CD4-positive, CD25-positive, alpha-beta regulatory T cell (primary cell): ENCODE measurements around the gene IL27RA. TPM values are rescaled to one million over a fixed set of nuclear protein-coding genes. Genes with fewer than 3 reads are reported as not detected.
"Not testable (repeated sequence)": the region's sequence is repeated elsewhere in the genome, so short reads cannot be mapped to it uniquely, and the experiment has no call there.

Experiments used
- ATAC-seq, 2 donors: fragments of 150-1000 bp; cut with Tn5 transposase; one replicate each; pipeline ENCODE4 v1.10.0; 2021; ENCODE audit warnings: low read depth in 2 of 2, moderate number of reproducible peaks in 2 of 2, moderate library complexity in 1 of 2
- DNase-seq, 3 donors: peaks; one replicate each; pipeline versions ENCODE4 v3.0.0 to v3.0.0-alpha.2; 2012 to 2022; ENCODE audit warnings: mixed read lengths in 1 of 3
- H3K27ac ChIP-seq: one replicate; pipeline ENCODE4 v1.7.0; 2013; ENCODE audit warnings: mild to moderate bottlenecking, low read length; ENCODE audit not compliant: insufficient read depth, poor library complexity, severe bottlenecking
- H3K27me3 ChIP-seq: one replicate; pipeline ENCODE4 v1.7.0; 2013; ENCODE audit warnings: low read length; ENCODE audit not compliant: control insufficient read depth, insufficient read depth
- H3K36me3 ChIP-seq: one replicate; pipeline ENCODE4 v1.7.0; 2013; ENCODE audit warnings: mild to moderate bottlenecking, low read length, moderate library complexity; ENCODE audit not compliant: control insufficient read depth, insufficient read depth
- H3K4me1 ChIP-seq: 2 replicates; pipeline ENCODE4 v1.7.0; 2013; ENCODE audit warnings: mild to moderate bottlenecking, low read length; ENCODE audit not compliant: insufficient read depth, control insufficient read depth, poor library complexity, severe bottlenecking
- H3K4me3 ChIP-seq: one replicate; pipeline ENCODE4 v1.7.0; 2013; ENCODE audit warnings: low read depth, mild to moderate bottlenecking, low read length, moderate library complexity
- H3K9me3 ChIP-seq, 2 experiments: 1 replicate in 1 of 2; 2 replicates in 1 of 2; pipeline ENCODE4 v1.7.0; 2013; ENCODE audit warnings: low read length in 2 of 2, mild to moderate bottlenecking in 1 of 2, moderate library complexity in 1 of 2; ENCODE audit not compliant: control insufficient read depth in 2 of 2
- H3K27ac Mint-ChIP-seq, 3 donors: one replicate each; pipeline ENCODE4 v1.8.0; 2020 to 2022; ENCODE audit warnings: mild to moderate bottlenecking in 3 of 3, mixed read lengths in 3 of 3, moderate library complexity in 2 of 3
- H3K27me3 Mint-ChIP-seq: one replicate; pipeline ENCODE4 v1.8.0; 2022; ENCODE audit warnings: mild to moderate bottlenecking, mixed read lengths
- H3K36me3 Mint-ChIP-seq: one replicate; pipeline ENCODE4 v1.8.0; 2020; ENCODE audit warnings: mixed read lengths
- H3K4me1 Mint-ChIP-seq, 4 donors: one replicate each; pipeline ENCODE4 v1.8.0; 2020 to 2022; ENCODE audit warnings: mixed read lengths in 4 of 4, mild to moderate bottlenecking in 1 of 4
- H3K4me3 Mint-ChIP-seq, 4 donors: one replicate each; pipeline ENCODE4 v1.8.0; 2020 to 2022; ENCODE audit warnings: mild to moderate bottlenecking in 4 of 4, mixed read lengths in 4 of 4, moderate library complexity in 3 of 4
- H3K9me3 Mint-ChIP-seq, 7 donors: one replicate each; pipeline ENCODE4 v1.8.0; 2020 to 2022; ENCODE audit warnings: mixed read lengths in 7 of 7, mild to moderate bottlenecking in 3 of 7, moderate library complexity in 2 of 7
- polyA plus RNA-seq, 4 donors: library from polyadenylated mRNA; unstranded; fragments of 300-500 nt; fragmentation: Illumina TruSeq; gene quantifications; one replicate each; pipeline ENCODE4 v1.2.3, GENCODE V29; 2021
- total RNA-seq: library from RNA; stranded (reverse); gene quantifications from one replicate; pipeline ENCODE4 v1.2.3, GENCODE V29; 2022

IL27RA gene
- total and polyA plus RNA-seq, 5 donors from 2014 or later = 51.9 to 78.4 (median 73.5) TPM

DNA sequence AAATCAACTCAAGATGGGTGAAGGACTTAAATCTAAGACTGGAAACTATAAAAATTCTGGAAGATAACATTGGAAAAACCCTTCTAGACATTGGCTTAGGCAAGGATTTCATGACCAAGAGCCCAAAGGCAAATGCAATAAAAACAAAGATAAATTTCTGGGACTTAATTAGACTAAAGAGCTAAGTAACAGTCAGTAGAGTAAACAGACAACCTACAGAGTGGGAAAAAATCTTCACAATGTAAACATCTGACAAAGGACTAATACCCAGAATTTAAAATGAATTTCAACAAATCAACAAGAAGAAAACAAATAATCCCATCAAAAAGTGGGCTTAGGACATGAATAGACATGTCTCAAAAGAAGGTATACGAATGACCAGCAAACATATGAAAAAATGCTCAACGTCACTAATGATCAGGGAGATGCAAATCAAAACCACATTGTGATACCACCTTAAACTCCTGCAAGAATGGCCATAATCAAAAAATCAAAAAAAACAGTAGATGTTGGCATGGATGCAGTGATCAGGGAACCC lies 19.1 kb upstream of the IL27RA start:
- Histone ChIP-seq H3K27ac (no peak overlapping the region), H3K4me1 (peaks cover 4% of the 10 kb centered on the region), H3K36me3 (no peaks in the 10 kb centered on the region), H3K9me3 (no peaks in the 10 kb centered on the region), H3K4me3 (no peak overlapping the region), H3K27me3 (no peaks in the 10 kb centered on the region)
- Mint-ChIP-seq H3K36me3 (no peaks in the 10 kb centered on the region), H3K9me3 (no peaks in the 10 kb centered on the region), H3K4me1 (peaks cover 0 to 8% (median 3%) of the 10 kb centered on the region in 4 donors), H3K27me3 (no peaks in the 10 kb centered on the region), H3K27ac (no peak overlapping the region), H3K4me3 (peak overlapping the region in 1 of 4 donors; percentile 24)
- ATAC-seq (no peak), DNase-seq (no peak)

DNA sequence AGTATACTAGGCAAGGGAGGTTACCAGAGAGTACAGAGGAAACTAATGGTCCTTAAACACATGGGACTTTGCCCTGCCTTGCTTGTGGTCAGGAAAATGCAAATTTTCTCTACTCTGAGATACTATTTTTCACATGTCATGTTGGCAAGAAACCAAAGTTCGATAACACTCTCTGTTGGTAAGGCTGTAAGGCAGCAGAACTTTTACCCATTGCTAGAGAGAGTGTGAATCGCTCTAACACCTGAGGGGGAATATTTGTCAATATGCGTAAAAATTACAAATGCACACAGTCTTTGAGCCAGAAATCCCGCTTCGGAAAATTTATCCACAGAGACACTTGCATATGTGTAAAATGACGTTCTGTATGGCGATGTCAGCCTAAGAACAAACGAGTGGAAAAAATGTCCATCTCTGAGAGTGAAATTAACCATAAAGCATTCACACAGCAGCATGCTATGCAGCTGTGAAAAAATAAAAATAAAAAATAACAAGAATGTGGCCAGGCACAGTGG lies 16.0 kb upstream of the IL27RA start:
- no peaks in the 10 kb centered on the region for H3K9me3 Mint-ChIP-seq
- Histone ChIP-seq H3K36me3 (no peaks in the 10 kb centered on the region), H3K4me3 (no peak overlapping the region), H3K4me1 (peaks cover 4% of the 10 kb centered on the region), H3K27ac (no peak overlapping the region), H3K27me3 (no peaks in the 10 kb centered on the region), H3K9me3 (no peaks in the 10 kb centered on the region)
- peak overlapping the region in 1 of 3 donors; percentile 32 for H3K27ac Mint-ChIP-seq
- no peaks in the 10 kb centered on the region for H3K36me3 Mint-ChIP-seq
- H3K4me3 Mint-ChIP-seq = no peak overlapping the region
- H3K27me3 Mint-ChIP-seq = no peaks in the 10 kb centered on the region
- DNase-seq (peak in 1 of 3 donors; percentile 34), ATAC-seq (no peak)
- H3K4me1 Mint-ChIP-seq = peaks cover 0 to 11% (median 3%) of the 10 kb centered on the region in 4 donors

DNA sequence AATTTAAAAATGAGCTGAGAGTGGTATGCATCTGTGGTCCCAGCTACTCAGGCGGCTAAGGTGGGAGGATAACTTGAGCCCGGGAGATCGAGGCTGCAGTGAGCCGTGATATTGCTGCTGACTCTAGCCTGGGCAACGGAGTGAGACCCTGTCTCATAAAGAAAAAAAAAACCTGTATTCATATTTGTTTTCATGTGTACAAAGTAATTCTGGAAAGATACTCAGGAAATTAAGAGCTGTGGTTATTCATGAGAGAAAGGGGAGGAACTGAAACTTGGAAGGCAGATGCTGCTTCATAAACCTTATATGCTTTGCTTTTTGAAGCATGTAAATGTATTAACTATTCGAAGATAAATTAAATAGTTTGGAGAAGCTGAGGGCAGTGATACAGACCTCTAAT lies 12.5 kb upstream of the IL27RA start:
- no peaks in the 10 kb centered on the region for H3K36me3 Mint-ChIP-seq
- no peak overlapping the region for H3K4me3 ChIP-seq
- H3K9me3 ChIP-seq = no peaks in the 10 kb centered on the region
- no peak for DNase-seq
- no peaks in the 10 kb centered on the region for H3K36me3 ChIP-seq
- peak overlapping the region in 1 of 3 donors; percentile 38 for H3K27ac Mint-ChIP-seq
- ATAC-seq = no peak
- H3K4me1 Mint-ChIP-seq = peaks cover 0 to 13% (median 3%) of the 10 kb centered on the region in 4 donors
- peaks cover 4% of the 10 kb centered on the region for H3K4me1 ChIP-seq
- H3K27me3 Mint-ChIP-seq = no peaks in the 10 kb centered on the region
- H3K27ac ChIP-seq = no peak overlapping the region
- no peaks in the 10 kb centered on the region for H3K27me3 ChIP-seq
- H3K9me3 Mint-ChIP-seq = no peaks in the 10 kb centered on the region
- no peak overlapping the region for H3K4me3 Mint-ChIP-seq

DNA sequence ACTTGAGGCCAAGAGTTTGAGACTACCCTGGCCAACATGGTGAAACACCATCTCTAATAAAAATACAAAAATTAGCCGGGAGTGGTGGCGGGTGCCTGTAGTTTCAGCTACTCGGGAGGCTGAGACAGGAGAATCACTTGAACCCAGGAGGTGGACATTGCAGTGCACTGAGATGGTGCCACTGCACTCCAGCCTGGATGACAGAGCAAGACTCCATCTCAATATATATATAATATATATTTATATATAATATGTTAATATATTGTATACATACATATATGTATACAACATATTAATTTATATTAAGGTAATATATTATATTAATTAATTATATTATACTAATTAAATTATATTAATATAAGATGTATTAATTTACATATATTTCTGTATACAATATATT lies 11.8 kb upstream of the IL27RA start:
- H3K27me3 Mint-ChIP-seq, H3K36me3 ChIP-seq, H3K4me1 Mint-ChIP-seq, H3K9me3 ChIP-seq, H3K4me3 Mint-ChIP-seq, H3K27ac Mint-ChIP-seq, H3K4me3 ChIP-seq, H3K9me3 Mint-ChIP-seq, ATAC-seq, H3K27me3 ChIP-seq, H3K4me1 ChIP-seq, DNase-seq, H3K36me3 Mint-ChIP-seq, H3K27ac ChIP-seq: not testable (repeated sequence)

DNA sequence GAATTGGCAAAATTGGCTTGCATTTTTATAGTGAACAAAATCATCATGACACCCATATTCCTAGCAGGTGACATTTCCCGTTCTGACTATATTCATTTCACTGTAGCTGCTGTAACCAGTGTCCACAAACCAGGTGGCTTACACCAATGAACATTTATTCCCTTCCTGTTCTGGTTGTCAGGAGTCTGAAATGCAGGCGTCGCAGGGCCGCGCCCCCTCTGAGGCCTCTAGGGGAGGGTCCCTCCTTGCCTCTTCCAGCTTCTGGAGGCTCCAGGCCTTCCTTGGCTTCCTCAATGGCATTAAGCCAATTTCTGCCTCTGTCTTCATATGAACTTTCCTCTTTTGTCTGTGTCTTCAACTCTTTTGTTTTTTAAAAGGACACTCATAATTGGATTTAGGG lies 10.1 kb upstream of the IL27RA start:
- Mint-ChIP-seq H3K4me3 (no peak overlapping the region), H3K36me3 (no peaks in the 10 kb centered on the region), H3K4me1 (peaks cover 0 to 8% (median 0%) of the 10 kb centered on the region in 4 donors), H3K27ac (peak overlapping the region in 1 of 3 donors; percentile 42), H3K9me3 (no peaks in the 10 kb centered on the region), H3K27me3 (peaks cover 5% of the 10 kb centered on the region)
- Histone ChIP-seq H3K27me3 (no peaks in the 10 kb centered on the region), H3K4me3 (no peak overlapping the region), H3K4me1 (no peaks in the 10 kb centered on the region), H3K27ac (no peak overlapping the region), H3K9me3 (no peaks in the 10 kb centered on the region), H3K36me3 (no peaks in the 10 kb centered on the region)
- no peak for ATAC-seq
- DNase-seq = no peak

DNA sequence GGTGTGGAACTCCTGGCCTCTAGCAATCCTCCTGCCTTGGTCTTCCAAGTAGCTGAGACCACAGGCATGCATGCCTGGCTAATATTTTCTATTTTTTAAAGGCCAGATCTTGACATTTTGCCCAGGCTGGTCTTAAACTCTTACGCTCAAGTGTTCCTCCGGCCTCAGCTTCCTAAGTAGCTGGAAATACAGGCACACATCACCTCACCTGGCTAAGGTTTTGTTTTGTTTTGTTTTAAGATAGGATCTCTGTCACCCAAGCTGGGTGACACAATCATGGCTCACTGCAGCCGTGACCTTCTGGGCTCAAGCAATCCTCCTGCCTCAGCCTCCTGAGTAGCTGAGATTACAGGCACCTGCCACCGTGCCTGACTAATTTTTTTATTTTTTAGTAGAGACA lies 9.1 kb upstream of the IL27RA start:
- no peaks in the 10 kb centered on the region for H3K36me3 Mint-ChIP-seq
- no peak overlapping the region for H3K27ac Mint-ChIP-seq
- H3K9me3 ChIP-seq = no peaks in the 10 kb centered on the region
- peaks cover 0 to 8% (median 0%) of the 10 kb centered on the region in 4 donors for H3K4me1 Mint-ChIP-seq
- H3K27ac ChIP-seq = no peak overlapping the region
- DNase-seq (no peak), ATAC-seq (no peak)
- no peak overlapping the region for H3K4me3 ChIP-seq
- H3K36me3 ChIP-seq = no peaks in the 10 kb centered on the region
- H3K27me3 Mint-ChIP-seq = peaks cover 5% of the 10 kb centered on the region
- H3K4me3 Mint-ChIP-seq = no peak overlapping the region
- H3K9me3 Mint-ChIP-seq = no peaks in the 10 kb centered on the region
- no peaks in the 10 kb centered on the region for H3K27me3 ChIP-seq
- no peaks in the 10 kb centered on the region for H3K4me1 ChIP-seq

DNA sequence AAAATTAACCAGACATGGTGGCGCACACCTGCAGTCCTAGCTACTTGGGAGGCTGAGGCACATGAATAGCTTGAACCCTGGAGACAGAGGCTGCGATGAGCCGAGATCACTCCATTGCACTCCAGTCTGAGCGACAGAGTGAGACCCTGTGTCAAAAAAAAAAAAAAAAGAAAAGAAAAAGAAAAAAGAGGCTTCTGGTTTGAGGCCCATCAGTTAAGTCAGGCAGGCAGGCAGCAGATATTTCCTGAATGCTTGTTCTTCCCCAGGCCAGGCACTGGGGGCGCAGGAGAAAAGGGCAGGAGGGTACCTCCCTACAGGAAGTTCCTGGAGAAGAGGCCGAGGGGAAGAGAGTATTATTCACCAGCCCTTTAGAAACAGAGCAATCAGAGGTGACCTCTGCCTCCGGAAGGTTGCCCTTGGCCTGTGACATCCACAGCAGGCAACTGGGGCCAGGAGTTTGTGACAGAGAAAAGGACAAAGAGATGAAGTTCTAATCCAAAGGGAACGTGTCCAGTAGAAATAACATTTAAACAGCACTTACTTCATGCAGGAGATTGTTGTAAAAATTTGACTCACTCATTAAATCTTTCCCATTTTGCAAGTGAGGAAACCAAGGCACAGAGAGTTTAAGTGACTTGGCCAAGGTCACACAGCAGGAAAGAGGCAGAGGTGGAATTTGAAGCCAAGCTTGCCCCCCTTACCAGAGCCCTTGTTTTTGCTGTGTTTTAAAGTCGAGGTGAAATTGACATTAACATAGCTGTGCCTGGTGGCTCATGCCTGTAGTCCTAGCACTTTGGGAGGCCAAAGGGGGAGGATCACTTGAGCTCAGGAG lies 7.9 kb upstream of the IL27RA start:
- H3K9me3 Mint-ChIP-seq = no peaks in the 10 kb centered on the region

More for the DNA sequence above, 7.9 kb upstream of the IL27RA start:
- no peak overlapping the region for H3K27ac ChIP-seq
- Mint-ChIP-seq H3K4me1 (peaks cover 0 to 7% (median under 1%) of the 10 kb centered on the region in 4 donors), H3K27me3 (peaks cover 5% of the 10 kb centered on the region), H3K36me3 (no peaks in the 10 kb centered on the region), H3K4me3 (no peak overlapping the region), H3K27ac (peak overlapping the region in 1 of 3 donors; percentile 10)
- H3K4me3 ChIP-seq = no peak overlapping the region
- no peaks in the 10 kb centered on the region for H3K9me3 ChIP-seq
- DNase-seq = no peak
- H3K4me1 ChIP-seq = no peaks in the 10 kb centered on the region
- ATAC-seq = no peak
- H3K36me3 ChIP-seq = no peaks in the 10 kb centered on the region
- H3K27me3 ChIP-seq = no peaks in the 10 kb centered on the region
